H4 (cell line): ENCODE measurements around the gene CIAPIN1. TPM values are rescaled to one million over a fixed set of nuclear protein-coding genes. Genes with fewer than 3 reads are reported as not detected.
A peak's percentile ranks its signal among the peaks of the same experiment; 100 is the strongest.
"Not testable (repeated sequence)": the region's sequence is repeated elsewhere in the genome, so short reads cannot be mapped to it uniquely, and the experiment has no call there.

Source experiments
- DNase-seq: peaks from one replicate; pipeline ENCODE4 v3.0.0-alpha.2; 2015; ENCODE audit warnings: low spot score
- total RNA-seq: library from RNA; depleted of rRNA; stranded (reverse); fragments of >200 nt; shearing (Covaris generic); gene quantifications from 2 replicates; pipeline ENCODE4 v1.2.3, GENCODE V29; 2014

Gene CIAPIN1
- total RNA-seq, 1 experiment from 2014 or later: 88.4 TPM

DNA sequence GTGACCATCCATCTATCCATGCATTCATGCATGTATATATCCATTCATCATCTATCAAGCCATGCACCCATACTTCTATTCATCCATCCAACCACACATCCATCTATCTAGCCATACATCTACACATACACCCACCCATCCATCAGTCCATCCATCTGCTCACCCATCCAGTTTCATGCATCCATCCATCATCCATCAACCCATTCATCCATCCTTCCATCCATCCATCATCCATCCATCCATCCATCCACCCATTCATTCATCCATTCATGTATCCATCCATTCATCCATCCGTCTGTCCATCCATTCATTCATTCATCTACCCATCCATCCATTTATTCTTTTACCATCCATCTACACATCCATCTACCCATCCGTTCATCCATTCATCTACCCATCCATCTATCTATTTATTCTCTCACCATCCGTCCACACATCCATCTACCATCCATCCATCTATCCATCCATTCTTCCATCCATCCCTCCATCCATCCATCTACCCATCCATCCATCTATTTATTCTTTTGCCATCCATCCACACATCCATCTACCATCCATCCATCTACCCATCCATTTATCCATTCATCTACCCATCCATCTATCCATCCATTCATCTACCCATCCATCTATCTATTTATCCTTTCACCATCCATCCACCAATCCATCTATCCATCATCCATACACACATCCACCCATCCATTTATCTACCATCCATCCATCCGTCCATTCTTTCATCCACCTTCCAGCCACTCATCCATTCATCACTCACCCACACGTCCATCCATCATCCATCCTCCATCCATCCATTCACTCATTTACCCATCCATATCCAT lies 39.4 kb downstream of the CIAPIN1 start:
- no peak for DNase-seq

DNA sequence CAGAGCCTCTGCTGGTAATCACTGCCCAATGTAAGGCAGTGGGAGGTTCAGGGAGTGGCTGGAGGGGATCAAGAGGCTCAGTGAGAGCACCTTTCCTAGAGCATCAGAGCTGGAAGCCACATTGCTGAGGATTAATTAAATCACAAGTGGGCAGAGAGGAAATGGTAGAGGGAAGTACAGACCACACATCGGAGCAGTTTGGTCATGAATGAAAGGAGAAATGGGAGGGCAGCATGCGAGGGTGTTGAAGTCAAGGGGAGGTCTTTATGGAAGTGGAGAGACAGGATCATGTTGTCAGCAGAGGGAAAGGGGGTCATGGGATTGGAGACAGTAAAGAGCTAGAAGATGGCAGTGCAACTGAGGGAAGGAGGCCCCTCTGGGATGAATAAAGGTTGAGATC lies 40.3 kb downstream of the CIAPIN1 start:
- no peak for DNase-seq

DNA sequence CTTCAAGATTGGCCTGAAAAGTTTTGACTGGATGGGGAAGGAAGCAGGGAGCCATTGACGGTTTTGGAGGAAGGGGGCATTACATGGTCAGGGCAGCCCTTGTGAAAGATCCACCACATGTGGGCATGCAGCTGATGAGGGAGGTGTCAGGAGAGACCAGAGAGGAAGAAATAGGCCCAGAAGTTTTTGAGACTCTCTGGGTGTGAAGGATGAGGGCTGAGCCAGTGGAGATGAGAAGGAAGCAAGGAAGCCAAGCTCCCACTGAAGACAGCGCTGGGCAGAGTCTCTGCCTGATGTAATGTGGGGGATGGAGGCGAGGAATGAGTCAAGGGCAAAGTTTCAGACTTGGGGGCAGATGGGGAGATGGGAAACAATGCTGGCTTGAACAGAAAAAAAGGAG lies 42.1 kb downstream of the CIAPIN1 start:
- no peak for DNase-seq

DNA sequence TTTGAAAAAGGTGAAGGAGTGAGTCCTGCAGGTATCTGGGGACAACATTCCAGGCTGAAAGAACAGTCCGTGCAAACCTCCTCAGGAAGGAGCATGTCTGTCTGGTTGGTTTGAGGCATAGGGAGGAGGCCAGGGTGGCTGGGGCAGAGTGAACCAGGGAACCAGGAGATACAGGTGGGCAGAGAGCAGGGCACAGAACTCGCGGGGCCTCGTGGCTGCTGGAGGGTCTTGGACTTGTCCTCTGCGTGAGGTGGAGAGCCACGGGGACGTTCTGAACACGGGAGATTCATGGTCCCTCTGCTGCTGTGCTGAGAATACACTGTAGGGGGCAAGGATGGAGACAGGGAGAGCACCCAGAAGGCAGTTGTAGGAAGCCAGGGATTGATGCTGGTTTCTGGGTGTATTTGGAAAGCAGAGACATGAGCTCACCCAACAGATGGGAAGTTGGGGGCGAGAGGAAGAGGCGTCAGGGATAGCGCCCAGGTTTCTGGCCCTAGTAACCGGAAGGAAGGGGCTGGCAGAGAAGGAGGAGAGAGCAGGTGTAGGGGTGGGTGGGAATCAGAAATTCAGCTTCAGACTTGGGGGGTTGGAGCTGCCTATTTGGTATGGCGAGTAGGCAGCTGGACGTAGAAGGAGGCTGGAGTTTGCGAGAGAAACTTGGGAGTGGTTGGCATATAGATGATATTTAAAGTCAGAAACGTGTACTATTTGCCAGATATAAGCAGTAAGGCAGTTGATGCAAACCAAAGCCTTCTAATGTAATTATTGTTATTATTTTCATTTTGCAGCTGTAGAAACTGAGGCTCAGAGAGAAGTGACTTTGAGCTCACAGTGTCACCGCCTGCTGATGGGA lies 43.0 kb downstream of the CIAPIN1 start, which contains the start of gene CCL17:
Gene CCL17 (plus strand): TSS at position 803 of the 853 bp plus-strand sequence. CDS start 9,166 bp downstream, outside the sequence.
- no peak for DNase-seq

DNA sequence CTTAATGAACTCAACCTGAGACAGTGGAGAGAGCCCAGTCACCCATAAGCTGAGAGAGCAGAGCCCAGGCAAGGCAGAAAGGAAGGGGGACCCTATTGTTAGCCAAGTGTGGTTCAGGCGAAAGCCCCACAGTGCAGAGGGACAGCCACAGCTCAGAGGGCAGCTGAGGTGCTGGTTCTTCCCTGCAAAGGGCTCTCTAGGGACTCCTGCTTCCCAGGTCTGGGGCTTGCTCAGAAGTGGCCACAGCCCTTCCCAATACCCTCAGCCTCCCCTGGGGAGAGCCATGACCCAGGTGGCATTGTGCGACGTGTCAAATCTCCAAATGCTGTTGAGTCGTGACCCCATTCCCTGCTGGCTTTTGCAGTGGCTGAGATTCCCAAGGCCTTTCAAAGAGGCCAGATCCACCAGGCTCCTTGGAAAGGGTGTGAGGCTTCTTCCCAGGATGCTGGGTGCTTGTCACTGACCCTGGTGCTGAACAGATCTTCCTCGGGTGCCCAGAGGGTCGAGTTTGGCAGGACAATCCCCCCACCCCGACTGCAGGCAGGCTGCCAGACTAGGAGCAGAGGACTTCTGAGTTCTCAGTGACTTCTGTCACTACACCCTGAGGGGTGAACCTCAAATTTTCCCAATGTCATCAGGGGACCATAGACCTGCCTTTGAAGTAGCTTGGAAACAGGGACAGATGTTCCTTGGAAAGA lies 45.1 kb downstream of the CIAPIN1 start:
- no peak for DNase-seq

DNA sequence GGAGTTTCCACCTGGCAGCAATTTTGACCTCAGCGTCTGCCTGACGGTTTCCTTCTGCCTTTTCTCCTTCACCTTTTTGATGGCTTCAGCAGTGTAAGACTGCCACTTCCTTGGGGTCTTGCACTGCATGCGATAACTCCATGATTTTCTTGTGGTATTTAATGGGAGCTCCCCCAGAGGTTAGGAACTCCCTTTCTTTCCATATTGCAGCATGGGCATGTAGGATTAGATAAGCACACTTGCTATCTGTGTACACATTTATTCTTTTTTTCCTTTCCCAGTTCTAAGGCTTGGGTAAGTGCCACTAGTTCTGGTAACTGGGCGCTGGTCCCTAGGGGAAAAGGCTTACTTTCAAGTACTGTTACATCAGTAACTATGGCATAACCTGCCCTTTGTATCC lies 49.7 kb downstream of the CIAPIN1 start:
- DNase-seq: not testable (repeated sequence)

DNA sequence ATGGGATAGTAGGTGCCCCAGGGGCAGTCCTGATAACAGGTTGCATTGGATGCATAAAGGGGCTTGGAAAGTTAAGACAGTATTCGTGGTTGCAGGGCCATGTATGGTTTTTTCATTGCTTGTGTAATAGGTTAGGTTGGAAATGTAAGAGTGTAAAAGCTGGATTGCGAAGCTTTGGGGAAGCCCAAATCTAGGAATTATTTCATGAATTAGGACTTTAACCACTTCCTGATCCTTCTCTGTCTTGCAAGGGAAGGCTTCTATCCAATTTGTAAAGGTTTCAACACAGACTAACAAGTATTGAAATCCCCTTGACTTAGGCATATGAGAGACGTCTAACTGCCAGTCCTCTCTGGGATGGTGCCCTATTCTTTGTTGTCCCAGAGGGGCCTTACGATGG lies 50.4 kb downstream of the CIAPIN1 start:
- DNase-seq: no peak

DNA sequence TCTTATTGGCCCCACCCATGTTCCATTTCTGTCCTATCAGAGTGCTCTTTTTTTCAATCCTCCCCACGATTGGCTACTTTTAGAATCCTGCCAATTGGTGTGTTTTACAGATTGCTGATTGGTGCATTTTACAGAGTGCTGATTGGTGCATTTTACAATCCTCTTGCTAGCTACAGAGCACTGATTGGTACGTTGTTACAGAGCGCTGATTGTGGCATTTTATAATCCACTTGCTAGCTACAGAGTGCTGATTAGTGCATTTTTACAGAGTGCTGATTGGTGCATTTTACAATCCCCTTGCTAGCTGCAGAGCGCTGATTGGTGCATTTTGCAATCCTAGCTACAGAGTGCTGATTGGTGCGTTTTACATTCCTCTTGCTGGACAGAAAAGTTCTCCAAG lies 52.2 kb downstream of the CIAPIN1 start:
- no peak for DNase-seq

DNA sequence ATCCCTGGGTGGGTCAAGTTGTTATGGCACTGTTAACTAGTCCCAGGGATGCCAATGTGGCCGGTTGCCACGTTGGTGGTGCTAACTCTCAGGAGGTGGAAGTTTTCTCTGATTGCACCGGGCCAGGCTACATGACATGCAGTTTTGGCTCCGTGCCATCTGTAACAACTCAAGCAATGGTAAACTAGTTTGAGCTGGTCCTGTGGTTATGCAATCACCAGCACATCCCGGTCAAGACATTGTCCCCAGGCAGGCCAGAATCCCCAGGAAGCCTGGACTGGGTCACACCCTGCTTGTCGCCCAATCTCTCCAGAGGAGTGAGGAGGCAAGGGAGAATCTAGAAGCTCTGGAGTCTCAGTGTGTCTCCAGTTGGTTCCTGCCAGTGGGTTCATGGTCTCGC lies 52.7 kb downstream of the CIAPIN1 start:
- DNase-seq: peak; percentile 50

DNA sequence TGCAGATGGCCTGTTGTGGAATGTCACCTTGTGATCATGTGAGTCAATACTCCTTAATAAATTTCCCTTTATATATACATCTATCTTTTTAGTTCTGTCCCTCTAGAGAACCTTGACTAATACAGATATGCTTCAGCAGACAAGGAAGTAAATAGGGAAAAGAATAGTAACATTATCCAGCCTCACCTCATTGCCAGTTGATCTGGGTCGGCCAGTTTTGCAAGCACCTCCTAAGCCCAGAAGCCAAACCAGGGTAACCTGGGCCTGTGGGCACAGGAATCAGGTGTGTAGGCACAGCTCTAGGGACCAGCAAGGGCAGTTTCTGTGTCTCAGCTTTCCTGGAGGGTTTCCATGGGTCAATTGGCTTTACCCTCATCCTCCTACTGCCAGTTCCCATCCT lies 54.5 kb downstream of the CIAPIN1 start:
- DNase-seq: no peak

DNA sequence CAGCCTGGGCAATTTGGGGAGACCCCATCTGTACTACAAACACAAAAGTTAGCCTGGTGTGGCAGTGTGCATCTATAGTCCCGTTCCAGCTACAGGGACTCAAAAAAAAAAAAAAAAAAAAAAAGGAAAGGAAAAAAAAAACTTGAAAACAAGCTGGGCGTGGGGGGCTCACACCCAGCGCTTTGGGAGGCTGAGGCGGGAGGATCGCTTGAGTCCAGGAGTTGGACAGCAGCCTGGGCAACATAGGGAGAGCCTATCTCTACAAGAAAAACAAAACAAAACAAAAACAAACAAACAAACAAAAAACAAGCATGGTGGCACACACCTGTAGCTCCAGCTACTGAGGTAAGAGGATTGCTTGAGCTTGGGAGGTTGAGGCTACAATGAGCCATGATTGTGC lies 55.5 kb downstream of the CIAPIN1 start:
- no peak for DNase-seq

DNA sequence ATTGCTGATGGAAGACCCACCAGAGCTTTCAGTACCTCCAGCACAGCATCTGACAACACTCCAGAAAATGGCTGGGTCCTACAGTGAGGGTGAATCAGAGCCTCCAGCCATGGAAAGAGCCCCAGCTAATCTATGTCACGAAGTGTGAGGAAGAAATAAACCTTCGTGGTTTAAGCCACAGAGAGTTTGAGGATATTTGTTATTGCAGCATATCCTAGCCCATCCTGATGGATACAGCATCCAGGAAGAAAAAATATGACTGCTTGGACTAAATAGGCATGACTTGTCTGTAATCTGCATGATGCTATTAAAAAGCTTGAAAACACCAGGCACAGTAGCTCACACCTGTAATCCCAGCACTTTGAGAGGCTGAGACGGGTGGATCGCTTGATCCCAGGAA lies 55.9 kb downstream of the CIAPIN1 start:
- no peak for DNase-seq

DNA sequence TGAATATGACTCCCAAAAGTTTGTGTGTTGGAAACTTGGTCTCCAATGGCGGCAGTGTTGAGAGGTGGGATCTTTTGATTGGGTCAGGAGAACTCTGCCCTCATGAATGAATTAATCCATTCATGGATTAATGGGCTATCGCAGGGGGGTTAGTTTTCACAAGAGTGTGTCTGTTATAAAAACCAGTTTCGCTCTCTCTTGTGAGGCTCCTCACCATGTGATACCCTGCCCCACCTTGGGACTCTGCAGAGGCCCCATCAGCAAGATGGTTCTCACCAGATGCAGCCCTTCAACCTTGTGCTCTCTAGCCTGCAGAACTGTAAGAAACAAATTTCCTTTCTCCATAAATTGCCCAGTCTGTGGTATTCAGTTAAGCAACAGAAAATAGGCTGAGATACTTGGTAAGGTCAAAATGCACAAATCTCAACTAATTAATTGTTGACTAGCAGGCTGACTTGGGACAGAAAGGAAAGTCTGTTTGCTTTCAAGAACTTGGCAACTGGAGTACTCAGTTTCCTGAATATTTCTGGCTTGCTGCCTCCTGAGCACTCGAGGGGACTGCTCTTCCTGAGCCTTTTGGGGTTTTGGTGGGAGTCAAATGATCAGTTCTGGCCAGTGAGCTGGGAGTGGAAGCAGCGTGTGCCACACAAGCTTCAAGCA lies 56.4 kb downstream of the CIAPIN1 start:
- DNase-seq: no peak

DNA sequence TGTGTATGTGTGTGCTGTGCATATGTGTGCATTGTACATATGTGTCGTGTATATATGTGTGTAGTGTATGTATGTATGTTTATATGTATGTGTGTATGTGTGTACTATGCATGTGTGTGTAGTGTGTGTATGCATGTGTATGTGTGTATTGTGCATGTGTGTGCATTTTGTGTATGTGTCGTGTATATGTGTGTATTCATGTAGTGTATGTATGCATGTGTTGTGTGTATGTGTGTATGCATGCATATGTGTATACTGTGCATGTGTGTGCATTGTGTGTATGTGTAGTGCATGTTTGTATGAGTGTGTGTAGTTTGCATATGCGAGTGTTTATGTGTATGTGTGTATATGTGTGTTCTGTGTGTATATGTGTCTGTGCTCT lies 58.1 kb downstream of the CIAPIN1 start:
- DNase-seq: no peak

DNA sequence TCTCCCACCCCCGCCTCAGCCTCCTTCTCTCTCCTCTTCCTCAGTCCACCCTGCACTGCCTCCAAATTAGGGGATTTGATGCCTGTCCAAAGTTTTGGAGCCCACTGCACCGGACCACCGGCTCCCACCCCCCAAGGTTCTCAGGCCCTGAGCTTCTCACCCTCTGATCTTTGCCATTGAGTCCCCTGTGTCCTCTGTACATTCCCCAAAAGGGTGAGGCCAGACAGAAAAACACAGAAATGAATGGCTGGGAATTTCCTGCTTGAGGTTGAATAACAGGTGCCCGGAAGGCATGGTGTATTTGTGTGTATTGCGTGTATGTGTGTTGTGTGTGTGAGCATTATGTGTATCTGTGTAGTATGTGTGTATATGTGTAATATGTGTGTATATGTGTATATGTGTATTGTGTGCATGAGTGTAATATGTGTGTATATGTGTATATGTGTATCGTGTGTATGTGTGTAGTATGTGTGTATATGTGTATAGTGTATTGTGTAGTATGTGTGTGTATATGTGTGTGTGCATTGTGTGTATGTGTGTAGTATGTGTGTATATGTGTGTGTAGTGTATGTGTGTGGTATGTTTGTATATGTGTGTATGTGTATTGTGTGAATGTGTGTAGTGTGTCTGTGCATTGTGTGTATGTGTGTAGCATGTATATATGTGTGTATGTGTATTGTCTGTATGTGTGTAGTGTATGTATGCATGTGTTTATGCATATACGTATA lies 58.7 kb downstream of the CIAPIN1 start:
- no peak for DNase-seq

DNA sequence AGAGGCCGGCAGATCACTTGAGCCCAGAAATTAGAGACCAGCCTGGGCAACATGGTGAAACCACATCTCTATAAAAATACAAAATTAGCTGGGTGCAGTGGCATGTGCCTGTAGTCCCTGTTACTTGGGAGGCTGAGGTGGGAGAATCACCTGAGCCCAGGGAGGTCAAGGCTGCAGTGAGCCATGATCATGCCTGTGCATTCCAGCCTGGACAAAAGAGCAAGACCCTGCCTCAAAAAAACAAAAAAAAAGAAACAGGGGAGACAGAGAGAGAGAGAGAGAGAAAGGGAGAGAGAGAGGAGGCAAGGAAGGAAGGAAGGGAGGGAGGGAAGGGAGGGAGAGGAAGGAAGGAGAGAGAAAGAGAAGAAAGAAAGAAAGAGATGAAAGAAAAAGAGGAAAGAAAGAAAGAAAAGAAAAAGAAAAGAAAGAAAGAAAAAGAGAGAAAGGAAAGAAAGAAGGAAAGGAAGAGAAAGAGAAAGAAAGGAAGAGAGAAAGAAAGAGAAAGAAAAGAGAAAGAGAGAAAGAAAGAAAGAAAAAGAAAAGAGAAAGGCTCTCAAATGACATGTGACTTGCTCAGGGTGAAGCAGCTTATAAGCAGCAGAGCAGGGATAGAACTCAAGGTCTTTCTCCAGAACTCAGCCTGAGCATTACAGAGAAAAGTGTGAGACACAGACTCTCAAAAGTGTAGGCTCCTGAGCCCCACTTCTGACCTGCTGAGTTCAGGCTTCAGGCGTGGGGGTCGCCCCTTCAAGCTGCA lies 59.4 kb downstream of the CIAPIN1 start:
- DNase-seq: no peak

DNA sequence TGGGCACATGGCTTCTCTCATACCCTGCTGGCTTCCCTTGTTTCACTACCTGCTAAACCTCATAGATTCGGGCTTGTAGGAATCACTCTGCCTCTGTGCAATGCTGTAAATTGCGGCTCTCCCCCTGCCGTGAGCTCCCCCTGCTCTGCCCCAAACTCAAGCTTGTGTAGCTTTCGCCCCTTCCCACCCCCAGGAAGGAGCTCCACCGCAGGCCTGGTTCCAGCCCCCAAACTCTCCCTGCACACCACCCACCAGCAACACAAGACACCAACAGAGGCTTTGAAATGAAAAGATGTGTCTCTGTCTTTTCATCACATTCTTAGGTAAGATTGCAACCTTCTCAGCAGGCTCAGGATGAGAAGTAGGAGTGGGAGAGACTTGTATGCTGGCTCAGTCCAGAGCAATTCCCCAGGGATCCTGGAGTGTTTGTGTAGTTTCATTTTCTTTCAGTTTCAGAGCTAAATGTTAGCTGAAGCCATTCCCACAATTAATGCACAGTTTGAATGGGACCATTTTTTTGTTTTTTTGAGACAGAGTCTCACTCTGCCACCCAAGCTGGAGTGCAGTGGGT lies 60.7 kb downstream of the CIAPIN1 start:
- peak; percentile 39 for DNase-seq

DNA sequence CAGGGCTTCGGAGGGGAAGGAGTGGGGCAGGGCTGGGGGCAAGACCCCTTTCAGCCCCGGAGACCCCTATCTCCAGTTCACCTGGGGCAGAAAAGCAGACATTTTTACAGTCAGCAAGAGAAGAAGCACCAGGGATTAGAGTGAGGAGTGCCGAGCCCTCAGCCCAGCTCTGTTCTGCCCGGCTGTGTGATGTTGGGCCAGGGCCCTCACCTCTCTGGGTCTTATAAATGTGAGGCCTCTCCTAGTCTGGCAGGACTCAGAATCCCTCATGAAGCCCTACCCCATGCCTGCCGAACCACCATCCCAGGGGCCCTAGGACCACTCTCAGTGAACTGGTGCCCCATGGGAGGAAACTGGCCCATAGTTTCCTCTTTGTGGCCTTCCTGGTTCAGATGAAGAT lies 62.1 kb downstream of the CIAPIN1 start:
- DNase-seq: no peak

DNA sequence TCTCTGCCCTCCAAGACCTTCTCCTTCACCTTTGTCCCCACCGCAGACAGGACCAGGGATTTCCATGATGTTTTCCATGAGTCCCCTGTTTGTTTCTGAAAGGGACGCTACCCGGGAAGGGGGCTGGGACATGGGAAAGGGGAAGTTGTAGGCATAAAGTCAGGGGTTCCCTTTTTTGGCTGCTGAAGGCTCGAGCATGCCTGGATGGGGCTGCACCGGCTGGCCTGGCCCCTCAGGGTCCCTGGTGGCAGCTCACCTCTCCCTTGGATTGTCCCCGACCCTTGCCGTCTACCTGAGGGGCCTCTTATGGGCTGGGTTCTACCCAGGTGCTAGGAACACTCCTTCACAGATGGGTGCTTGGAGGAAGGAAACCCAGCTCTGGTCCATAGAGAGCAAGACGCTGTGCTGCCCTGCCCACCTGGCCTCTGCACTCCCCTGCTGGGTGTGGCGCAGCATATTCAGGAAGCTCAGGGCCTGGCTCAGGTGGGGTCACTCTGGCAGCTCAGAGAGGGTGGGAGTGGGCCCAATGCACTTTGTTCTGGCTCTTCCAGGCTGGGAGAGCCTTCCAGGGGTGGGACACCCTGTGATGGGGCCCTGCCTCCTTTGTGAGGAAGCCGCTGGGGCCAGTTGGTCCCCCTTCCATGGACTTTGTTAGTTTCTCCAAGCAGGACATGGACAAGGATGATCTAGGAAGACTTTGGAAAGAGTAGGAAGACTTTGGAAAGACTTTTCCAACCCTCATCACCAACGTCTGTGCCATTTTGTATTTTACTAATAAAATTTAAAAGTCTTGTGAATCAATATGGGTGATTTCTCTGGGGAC lies 62.7 kb downstream of the CIAPIN1 start:
- no peak for DNase-seq
